HUES48 (cell line): ENCODE data around the gene GLCCI1.
"Not testable (repeated sequence)": the region's sequence is repeated elsewhere in the genome, so short reads cannot be mapped to it uniquely, and the experiment has no call there.

Experiments
- H3K27ac ChIP-seq: one replicate; pipeline ENCODE4 v1.7.0; 2013; ENCODE audit warnings: low read depth, low read length, inconsistent platforms
- H3K27me3 ChIP-seq: 2 replicates; pipeline ENCODE4 v1.6.1; 2013; ENCODE audit warnings: mild to moderate bottlenecking, low read length; ENCODE audit not compliant: control insufficient read depth, insufficient read depth
- H3K36me3 ChIP-seq: 2 replicates; pipeline ENCODE4 v1.6.1; 2013; ENCODE audit warnings: low read length; ENCODE audit not compliant: control insufficient read depth, insufficient read depth
- H3K4me1 ChIP-seq: 2 replicates; pipeline ENCODE4 v1.6.1; 2013; ENCODE audit warnings: mild to moderate bottlenecking, low read length; ENCODE audit not compliant: control insufficient read depth, insufficient read depth
- H3K4me3 ChIP-seq: 2 replicates; pipeline ENCODE4 v1.5.1; 2013; ENCODE audit warnings: mild to moderate bottlenecking, low read depth, low read length
- H3K9ac ChIP-seq: 2 replicates; pipeline ENCODE4 v1.6.1; 2013; ENCODE audit warnings: mild to moderate bottlenecking, low read depth, low read length, moderate library complexity
- H3K9me3 ChIP-seq: 2 replicates; pipeline ENCODE4 v1.6.1; 2013; ENCODE audit warnings: low read length; ENCODE audit not compliant: control insufficient read depth, insufficient read depth

The GLCCI1 gene

DNA sequence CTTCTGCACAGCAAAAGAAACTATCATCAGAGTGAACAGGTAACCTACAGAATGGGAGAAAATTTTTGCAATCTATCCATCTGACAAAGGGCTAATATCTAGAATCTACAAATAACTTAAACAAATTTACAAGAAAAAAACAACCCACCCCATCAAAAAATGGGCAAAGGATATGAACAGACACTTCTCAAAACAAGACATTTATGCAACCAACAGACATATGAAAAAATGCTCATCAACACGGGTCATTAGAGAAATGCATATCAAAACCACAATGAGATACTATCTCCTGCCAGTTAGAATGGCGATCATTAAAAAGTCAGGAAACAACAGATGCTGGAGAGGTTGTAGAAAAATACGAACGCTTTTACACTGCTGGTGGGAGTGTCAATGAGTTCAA lies 132.7 kb downstream of the GLCCI1 start:
- H3K4me1 ChIP-seq, result not testable (repeated sequence)

DNA sequence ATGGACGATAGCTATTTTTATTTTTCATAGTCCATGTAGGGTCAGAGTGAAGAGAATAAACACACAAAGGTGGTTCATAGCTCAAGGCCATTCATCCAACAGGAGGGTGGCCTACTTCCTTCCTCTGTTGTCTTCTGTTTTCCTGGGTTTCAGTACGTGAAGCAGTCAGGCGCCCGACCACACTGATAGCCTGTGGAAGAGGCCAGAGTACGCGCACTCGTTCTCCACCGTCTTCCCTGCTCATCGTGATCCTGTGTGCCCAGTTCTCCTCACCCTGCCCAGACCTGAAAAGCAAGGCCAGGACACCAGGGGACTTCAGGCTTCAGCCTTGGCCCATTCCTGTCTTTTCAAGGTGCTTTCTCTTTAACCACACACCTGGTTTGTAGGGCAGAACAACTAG lies 134.7 kb downstream of the GLCCI1 start:
- H3K4me3 ChIP-seq, result no peak overlapping the region
- no peaks in the 10 kb centered on the region for H3K4me1 ChIP-seq
- no peaks in the 10 kb centered on the region for H3K9me3 ChIP-seq
- H3K36me3 ChIP-seq, result no peaks in the 10 kb centered on the region
- no peak overlapping the region for H3K27ac ChIP-seq
- H3K27me3 ChIP-seq, result no peaks in the 10 kb centered on the region
- no peak overlapping the region for H3K9ac ChIP-seq

More for the DNA sequence above, 132.7 kb downstream of the GLCCI1 start:
- not testable (repeated sequence) for H3K9ac ChIP-seq, H3K27me3 ChIP-seq, H3K27ac ChIP-seq, H3K4me3 ChIP-seq, H3K36me3 ChIP-seq, H3K9me3 ChIP-seq

- no peak overlapping the region for H3K27ac ChIP-seq
- no peak overlapping the region for H3K9ac ChIP-seq
- H3K27me3 ChIP-seq, result no peaks in the 10 kb centered on the region
- no peak overlapping the region for H3K4me3 ChIP-seq
- H3K4me1 ChIP-seq, result peaks cover 6% of the 10 kb centered on the region; the same call in 1 of the 2 replicates
- H3K9me3 ChIP-seq, result no peaks in the 10 kb centered on the region
- no peaks in the 10 kb centered on the region for H3K36me3 ChIP-seq
These were observed 137.0 kb downstream of the GLCCI1 start for GRCh38 chr7:8105449-8106095.

DNA sequence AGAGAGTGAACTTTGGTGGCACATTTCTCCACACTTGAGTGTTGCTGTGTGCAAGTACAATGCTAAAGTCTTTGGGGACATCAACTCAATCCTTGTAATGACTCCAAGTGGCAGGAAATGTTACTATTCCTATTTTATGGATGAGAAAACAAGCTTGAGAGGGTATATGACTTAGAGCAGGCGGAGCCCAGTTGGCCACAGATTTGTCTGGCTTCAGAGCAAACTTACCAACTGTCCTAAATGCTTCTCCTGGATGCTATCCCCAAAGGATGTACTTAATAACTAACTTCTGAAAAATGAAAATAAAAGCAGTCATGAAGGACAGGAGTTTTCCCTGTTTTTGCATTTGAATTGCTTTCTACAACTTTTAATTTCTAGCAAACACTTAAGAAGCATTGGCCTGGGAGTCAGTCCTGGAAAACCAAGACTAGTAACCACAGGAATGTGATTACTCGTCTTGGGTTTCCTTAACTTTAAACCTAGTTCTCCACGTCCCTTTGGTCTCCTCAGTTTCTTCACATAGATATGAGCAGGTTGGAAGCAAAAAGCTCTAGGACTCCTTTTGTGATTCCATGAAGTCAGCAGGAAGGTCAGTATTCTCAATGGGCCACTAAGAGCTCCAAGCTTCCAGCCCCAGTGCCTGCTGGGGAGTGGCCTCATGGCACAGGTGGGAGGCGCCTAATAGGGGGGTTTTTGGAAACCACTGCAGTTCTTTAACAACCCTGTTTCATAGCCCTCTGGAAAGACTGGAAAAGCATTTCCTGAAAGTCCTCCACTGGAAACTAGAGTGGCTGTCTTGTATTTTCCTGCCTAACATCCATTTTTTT lies 140.8 kb downstream of the GLCCI1 start:
- Histone ChIP-seq H3K27ac (no peak overlapping the region), H3K9ac (no peak overlapping the region), H3K4me1 (peaks cover 18% of the 10 kb centered on the region), H3K27me3 (no peaks in the 10 kb centered on the region), H3K9me3 (no peaks in the 10 kb centered on the region), H3K4me3 (no peak overlapping the region), H3K36me3 (no peaks in the 10 kb centered on the region)

DNA sequence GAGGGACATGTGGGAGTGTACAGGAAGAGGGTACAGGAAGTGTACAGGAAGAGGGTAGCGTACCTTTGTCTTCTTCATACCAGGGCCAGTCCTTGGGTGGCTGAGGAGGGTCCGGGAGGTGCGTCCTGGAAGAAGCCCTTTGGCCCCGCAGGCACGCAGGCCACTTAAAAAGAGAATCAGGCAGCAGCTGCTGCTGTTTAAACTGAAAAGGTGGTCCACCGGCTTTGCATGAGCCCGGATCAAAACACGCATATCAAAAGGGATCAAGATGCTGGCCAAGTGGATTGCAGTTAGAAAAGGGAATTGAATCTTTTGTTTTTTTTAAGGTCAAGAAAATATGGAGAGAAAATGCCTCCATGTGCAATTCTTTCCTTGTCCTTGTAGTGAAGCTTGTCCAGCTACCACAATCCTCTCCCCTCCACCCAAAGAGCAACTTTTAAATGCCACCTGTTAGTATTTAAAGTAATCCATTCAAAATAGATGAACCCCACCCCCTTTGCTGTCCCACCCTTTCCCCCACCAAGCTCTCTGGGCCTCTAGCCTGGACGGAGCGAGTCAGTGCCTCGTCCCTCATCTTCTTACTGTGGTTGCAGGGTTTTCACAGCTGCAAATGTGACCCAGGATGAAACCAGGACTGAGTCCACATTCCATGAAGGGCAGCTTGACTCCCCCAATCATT lies 142.8 kb downstream of the GLCCI1 start:
- Histone ChIP-seq H3K9me3 (no peaks in the 10 kb centered on the region), H3K9ac (no peak overlapping the region), H3K4me3 (no peak overlapping the region), H3K27ac (peak overlapping the region; percentile 29), H3K27me3 (no peaks in the 10 kb centered on the region), H3K36me3 (no peaks in the 10 kb centered on the region), H3K4me1 (peaks cover 18% of the 10 kb centered on the region)

- Histone ChIP-seq H3K27ac (no peak overlapping the region), H3K9me3 (no peaks in the 10 kb centered on the region), H3K4me1 (peaks cover 18% of the 10 kb centered on the region), H3K36me3 (no peaks in the 10 kb centered on the region), H3K9ac (no peak overlapping the region), H3K4me3 (no peak overlapping the region), H3K27me3 (no peaks in the 10 kb centered on the region)
These were observed 144.1 kb downstream of the GLCCI1 start for GRCh38 chr7:8112685-8113084.

DNA sequence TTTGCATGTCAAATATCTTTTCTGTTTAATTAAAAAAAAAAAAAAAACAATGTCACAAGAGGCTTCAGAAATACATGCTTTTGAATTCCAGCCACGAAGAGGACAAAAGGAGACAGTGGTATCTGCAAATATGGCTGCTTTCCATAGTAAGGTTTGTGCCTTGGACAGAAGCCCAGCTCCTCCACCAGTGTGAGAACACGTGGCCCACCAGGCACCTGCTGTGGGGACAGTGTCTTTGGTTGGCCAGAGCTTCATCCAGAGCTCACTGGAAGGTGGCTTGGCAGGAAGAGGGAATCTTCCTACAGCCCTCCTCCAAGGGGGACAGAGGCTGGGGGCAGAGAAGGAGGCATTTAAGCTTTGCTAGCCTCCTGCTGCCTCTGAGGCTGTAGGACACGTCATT lies 144.6 kb downstream of the GLCCI1 start:
- H3K27me3 ChIP-seq, result no peaks in the 10 kb centered on the region
- H3K27ac ChIP-seq, result no peak overlapping the region
- H3K9me3 ChIP-seq, result no peaks in the 10 kb centered on the region
- peaks cover 18% of the 10 kb centered on the region for H3K4me1 ChIP-seq
- no peak overlapping the region for H3K4me3 ChIP-seq
- H3K9ac ChIP-seq, result no peak overlapping the region
- H3K36me3 ChIP-seq, result no peaks in the 10 kb centered on the region

- Histone ChIP-seq H3K27ac (no peak overlapping the region), H3K4me3 (no peak overlapping the region), H3K9me3 (no peaks in the 10 kb centered on the region), H3K9ac (no peak overlapping the region), H3K27me3 (no peaks in the 10 kb centered on the region), H3K4me1 (peaks cover 27% of the 10 kb centered on the region), H3K36me3 (no peaks in the 10 kb centered on the region)
These were observed 145.6 kb downstream of the GLCCI1 start for GRCh38 chr7:8114175-8114574.

DNA sequence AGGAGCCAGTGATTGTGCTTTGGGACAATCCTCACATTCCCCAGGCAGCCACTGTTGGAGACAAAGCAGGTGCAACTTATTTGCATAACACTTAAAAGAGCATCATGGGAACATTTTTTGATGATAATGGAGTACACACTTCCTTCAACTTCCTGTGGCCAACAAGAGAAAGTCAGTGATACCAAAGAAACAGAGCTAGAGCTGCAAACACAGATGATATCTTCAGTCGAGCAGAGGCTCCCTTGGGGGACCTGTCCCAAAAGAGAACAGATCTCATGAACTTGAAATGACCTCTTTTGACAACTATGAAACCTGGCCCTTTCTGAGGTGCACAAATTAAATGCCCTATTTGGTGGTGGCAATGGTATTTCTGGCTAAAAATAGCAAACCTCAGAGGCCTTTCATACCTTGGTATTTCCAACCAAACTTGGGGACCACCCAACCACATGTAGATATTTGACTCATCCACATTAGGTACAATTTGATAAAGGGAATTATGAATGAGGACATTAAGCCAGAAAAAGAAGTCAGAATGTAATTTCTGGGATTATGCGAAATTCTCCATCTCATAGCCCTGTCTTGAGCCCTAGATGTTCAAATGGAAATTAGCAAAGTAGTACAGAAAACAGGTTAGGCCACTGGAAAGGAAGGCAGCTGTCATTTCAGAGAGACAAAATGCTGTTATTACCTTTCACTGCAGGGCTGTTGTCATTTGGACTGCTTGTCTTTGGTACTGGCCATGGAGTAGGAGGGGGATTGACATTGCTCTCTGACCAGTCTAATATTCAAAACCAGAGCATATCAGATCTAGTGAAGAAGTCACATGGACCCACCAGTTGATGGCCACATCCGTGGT lies 147.2 kb downstream of the GLCCI1 start:
- H3K36me3 ChIP-seq, result no peaks in the 10 kb centered on the region
- no peaks in the 10 kb centered on the region for H3K9me3 ChIP-seq
- no peaks in the 10 kb centered on the region for H3K27me3 ChIP-seq
- H3K4me1 ChIP-seq, result peaks cover 22% of the 10 kb centered on the region
- H3K9ac ChIP-seq, result no peak overlapping the region
- no peak overlapping the region for H3K27ac ChIP-seq
- no peak overlapping the region for H3K4me3 ChIP-seq

- peaks cover 10% of the 10 kb centered on the region for H3K4me1 ChIP-seq
These were observed 148.6 kb downstream of the GLCCI1 start for GRCh38 chr7:8117195-8117594.

More at GRCh38 chr7:8117195-8117594, 148.6 kb downstream of the GLCCI1 start:
- no peak overlapping the region for H3K4me3 ChIP-seq
- no peaks in the 10 kb centered on the region for H3K27me3 ChIP-seq
- no peaks in the 10 kb centered on the region for H3K36me3 ChIP-seq
- no peaks in the 10 kb centered on the region for H3K9me3 ChIP-seq
- no peak overlapping the region for H3K27ac ChIP-seq
- H3K9ac ChIP-seq, result no peak overlapping the region
